ENCODE results near the gene ZNF467. TPM values are rescaled to one million over a fixed set of nuclear protein-coding genes. Genes with fewer than 3 reads are reported as not detected.

ZNF467 gene
- polyA plus RNA-seq, 1 experiment, result 0.14 TPM

- Histone ChIP-seq H3K27ac (ENCODE audit: low read depth, low read length) (no peak overlapping the region), H3K4me3 (ENCODE audit: low read depth, low read length) (no peak overlapping the region), H3K9me3 (ENCODE audit: control insufficient read depth, insufficient read depth, low read length) (no peaks in the 10 kb centered on the region; the same call in 1 of the 2 replicates), H3K27me3 (ENCODE audit: control insufficient read depth, insufficient read depth, low read length) (peaks cover 16% of the 10 kb centered on the region)
- TF ChIP-seq CTCF (IDR thresholded peaks at IDR 0.05; ENCODE audit: low read depth, low read length), result no peak
- ChIA-PET CTCF (no interaction called here), POLR2A (no interaction called here)
- DNase-seq (ENCODE audit: low read depth, low spot score), result no peak
Observed at GRCh38 chr7:149783386-149784250, 10.2 kb upstream of the ZNF467 start.

GRCh38 chr7:149782682-149783345 is 9.4 kb upstream of the ZNF467 start:
- ChIA-PET POLR2A (interaction anchor here (0.5 to 0.8 kb wide), 2 partner anchors 11 to 634 kb away, joined by 3 to 9 read pairs; no protein-coding TSS in a partner anchor), CTCF (no interaction called here)
- DNase-seq (ENCODE audit: low read depth, low spot score), result no peak

DNA sequence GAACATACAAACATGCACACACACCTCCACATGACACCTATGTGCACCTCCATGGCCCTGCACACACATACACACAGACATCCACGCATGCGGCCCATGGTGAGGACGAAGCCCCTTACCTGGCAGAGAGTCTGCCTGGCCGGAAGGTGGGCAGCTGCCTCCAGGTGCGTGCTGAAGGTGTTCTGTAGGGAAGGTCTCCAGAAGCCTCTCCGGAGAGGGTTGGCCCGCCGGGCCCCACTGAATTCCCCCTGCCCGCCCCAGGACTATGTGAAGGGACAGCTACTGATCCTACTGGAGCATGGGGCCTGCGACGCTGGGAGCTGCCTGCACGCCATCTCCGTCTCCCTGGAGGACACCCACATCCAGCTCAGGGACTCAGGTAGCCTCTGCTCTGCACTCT is 8.5 kb upstream of the ZNF467 start:
- CTCF ChIA-PET, result no interaction called here
- POLR2A ChIA-PET, result interaction anchor here (0.5 to 0.8 kb wide), 2 partner anchors 10 to 633 kb away, joined by 3 to 9 read pairs; no protein-coding TSS in a partner anchor
- no peak overlapping the region for H3K27ac ChIP-seq (ENCODE audit: low read depth, low read length)

More at GRCh38 chr7:149782682-149783345, 9.4 kb upstream of the ZNF467 start:
- no peak for TF ChIP-seq CTCF (IDR thresholded peaks at IDR 0.05; ENCODE audit: low read depth, low read length)
- H3K4me3 ChIP-seq (ENCODE audit: low read depth, low read length), result no peak overlapping the region
- H3K9me3 ChIP-seq (ENCODE audit: control insufficient read depth, insufficient read depth, low read length), result no peaks in the 10 kb centered on the region; the same call in 1 of the 2 replicates
- peaks cover 17% of the 10 kb centered on the region for H3K27me3 ChIP-seq (ENCODE audit: control insufficient read depth, insufficient read depth, low read length)
- no peak overlapping the region for H3K27ac ChIP-seq (ENCODE audit: low read depth, low read length)

GRCh38 chr7:149780636-149781419 is 7.4 kb upstream of the ZNF467 start:
- Histone ChIP-seq H3K27me3 (ENCODE audit: control insufficient read depth, insufficient read depth, low read length) (peaks cover 16% of the 10 kb centered on the region), H3K27ac (ENCODE audit: low read depth, low read length) (no peak overlapping the region), H3K9me3 (ENCODE audit: control insufficient read depth, insufficient read depth, low read length) (no peaks in the 10 kb centered on the region; the same call in 1 of the 2 replicates), H3K4me3 (ENCODE audit: low read depth, low read length) (no peak overlapping the region)
- ChIA-PET CTCF (no interaction called here), POLR2A (no interaction called here)
- DNase-seq (ENCODE audit: low read depth, low spot score), result no peak
- TF ChIP-seq CTCF (IDR thresholded peaks at IDR 0.05; ENCODE audit: low read depth, low read length), result no peak

More for the DNA sequence above, 8.5 kb upstream of the ZNF467 start:
- Histone ChIP-seq H3K9me3 (ENCODE audit: control insufficient read depth, insufficient read depth, low read length) (no peaks in the 10 kb centered on the region; the same call in 1 of the 2 replicates), H3K27me3 (ENCODE audit: control insufficient read depth, insufficient read depth, low read length) (peaks cover 11% of the 10 kb centered on the region), H3K4me3 (ENCODE audit: low read depth, low read length) (no peak overlapping the region)
- no peak for DNase-seq (ENCODE audit: low read depth, low spot score)
- TF ChIP-seq CTCF (IDR thresholded peaks at IDR 0.05; ENCODE audit: low read depth, low read length), result no peak
